DOHH2 (cell line): ENCODE measurements around the gene BMPER.

ENCODE experiments used
- H3F3A ChIP-seq: fragments of 200-600 bp; sonication (generic), shearing (Covaris generic); 2 replicates; pipeline ENCODE4 v1.6.0; 2016; ENCODE audit warnings: antibody characterized with exemption, mild to moderate bottlenecking; ENCODE audit not compliant: control insufficient read depth, insufficient read depth
- H3K27ac ChIP-seq: fragments of 200-600 bp; sonication (generic); 2 replicates; pipeline ENCODE4 v1.5.1; 2014; ENCODE audit warnings: low read depth, mild to moderate bottlenecking, low read length, moderate library complexity
- H3K27me3 ChIP-seq: fragments of 200-600 bp; sonication (generic); 2 replicates; pipeline ENCODE4 v1.6.1; 2014; ENCODE audit warnings: mild to moderate bottlenecking, low read length, mixed read lengths; ENCODE audit not compliant: control insufficient read depth
- H3K36me3 ChIP-seq: fragments of 200-600 bp; sonication (generic); 2 replicates; pipeline ENCODE4 v1.6.1; 2014; ENCODE audit warnings: mild to moderate bottlenecking, low read length, moderate library complexity, mixed read lengths; ENCODE audit not compliant: control insufficient read depth
- H3K4me1 ChIP-seq: fragments of 200-600 bp; sonication (generic); 2 replicates; pipeline ENCODE4 v1.6.1; 2014; ENCODE audit warnings: mild to moderate bottlenecking, low read length, mixed read lengths; ENCODE audit not compliant: control insufficient read depth
- H3K4me2 ChIP-seq: fragments of 200-600 bp; sonication (generic); 2 replicates; pipeline ENCODE4 v1.6.0; 2014; ENCODE audit warnings: mild to moderate bottlenecking, low read length, moderate library complexity
- H3K4me3 ChIP-seq: fragments of 200-600 bp; sonication (generic); 2 replicates; pipeline ENCODE4 v1.5.1; 2014; ENCODE audit warnings: mild to moderate bottlenecking, low read length, mixed read lengths
- H3K79me2 ChIP-seq: fragments of 200-600 bp; sonication (generic); 2 replicates; pipeline ENCODE4 v1.6.1; 2014; ENCODE audit warnings: mild to moderate bottlenecking, low read length, mixed read lengths; ENCODE audit not compliant: control insufficient read depth
- H3K9me2 ChIP-seq: fragments of 200-600 bp; sonication (generic); replicated peaks from 2 replicates; pipeline ENCODE4 v1.6.1; 2014; ENCODE audit warnings: mild to moderate bottlenecking, low read length, mixed read lengths; ENCODE audit not compliant: control insufficient read depth
- H3K9me3 ChIP-seq: fragments of 200-600 bp; sonication (generic); 2 replicates; pipeline ENCODE4 v1.6.1; 2014; ENCODE audit warnings: antibody characterized with exemption, low read length, mixed read lengths; ENCODE audit not compliant: control insufficient read depth, insufficient read depth
- H4K20me1 ChIP-seq: fragments of 200-600 bp; sonication (generic); 2 replicates; pipeline ENCODE4 v1.6.0; 2014; ENCODE audit warnings: low read depth, mild to moderate bottlenecking, antibody characterized with exemption, low read length, moderate library complexity; ENCODE audit not compliant: control insufficient read depth, insufficient read depth
- EZH2phosphoT487 ChIP-seq: fragments of 200-600 bp; sonication (generic); IDR thresholded peaks from 2 replicates; pipeline ENCODE4 v1.6.1; 2017; ENCODE audit warnings: borderline replicate concordance, mild to moderate bottlenecking, antibody characterized with exemption, low read length, moderate library complexity, mixed read lengths
- TF ChIP-seq, protein P1 (sequence below): fragments of 200-600 bp; sonication (generic); IDR thresholded peaks from one replicate; pipeline ENCODE4 v1.5.1; 2014; ENCODE audit warnings: antibody characterized with exemption, mild to moderate bottlenecking, low read depth, low read length; ENCODE audit not compliant: poor library complexity, severe bottlenecking

The BMPER gene

DNA sequence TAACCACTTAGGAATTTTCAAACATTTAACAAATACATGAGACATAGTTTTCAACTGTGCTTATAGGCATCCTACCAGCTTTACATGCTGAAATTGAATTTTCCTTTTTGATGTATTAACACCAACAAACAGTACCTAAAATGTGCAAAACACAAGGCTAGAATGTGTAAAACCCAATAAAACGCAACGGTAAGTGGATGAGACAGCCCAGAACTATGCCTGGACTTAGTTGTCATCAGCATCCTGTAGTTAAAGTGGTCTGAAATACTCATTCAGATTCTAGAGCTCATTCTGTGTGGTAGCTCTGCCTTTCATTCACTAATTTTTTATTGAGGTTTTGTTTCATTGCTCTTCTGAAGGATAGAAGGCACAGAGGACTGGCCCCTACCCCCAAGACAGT is 137.1 kb downstream of the BMPER start:
- TF ChIP-seq, protein P1, sequence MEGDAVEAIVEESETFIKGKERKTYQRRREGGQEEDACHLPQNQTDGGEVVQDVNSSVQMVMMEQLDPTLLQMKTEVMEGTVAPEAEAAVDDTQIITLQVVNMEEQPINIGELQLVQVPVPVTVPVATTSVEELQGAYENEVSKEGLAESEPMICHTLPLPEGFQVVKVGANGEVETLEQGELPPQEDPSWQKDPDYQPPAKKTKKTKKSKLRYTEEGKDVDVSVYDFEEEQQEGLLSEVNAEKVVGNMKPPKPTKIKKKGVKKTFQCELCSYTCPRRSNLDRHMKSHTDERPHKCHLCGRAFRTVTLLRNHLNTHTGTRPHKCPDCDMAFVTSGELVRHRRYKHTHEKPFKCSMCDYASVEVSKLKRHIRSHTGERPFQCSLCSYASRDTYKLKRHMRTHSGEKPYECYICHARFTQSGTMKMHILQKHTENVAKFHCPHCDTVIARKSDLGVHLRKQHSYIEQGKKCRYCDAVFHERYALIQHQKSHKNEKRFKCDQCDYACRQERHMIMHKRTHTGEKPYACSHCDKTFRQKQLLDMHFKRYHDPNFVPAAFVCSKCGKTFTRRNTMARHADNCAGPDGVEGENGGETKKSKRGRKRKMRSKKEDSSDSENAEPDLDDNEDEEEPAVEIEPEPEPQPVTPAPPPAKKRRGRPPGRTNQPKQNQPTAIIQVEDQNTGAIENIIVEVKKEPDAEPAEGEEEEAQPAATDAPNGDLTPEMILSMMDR: no peak
- TF ChIP-seq EZH2phosphoT487: no peak
- Histone ChIP-seq H3K9me2 (no peaks in the 10 kb centered on the region), H3K36me3 (no peaks in the 10 kb centered on the region), H3K27ac (no peak overlapping the region), H3K4me1 (no peaks in the 10 kb centered on the region), H3K9me3 (no peaks in the 10 kb centered on the region), H3K4me2 (no peak overlapping the region), H3K27me3 (no peaks in the 10 kb centered on the region), H4K20me1 (no peaks in the 10 kb centered on the region), H3K4me3 (no peak overlapping the region), H3K79me2 (no peaks in the 10 kb centered on the region), H3F3A (no peaks in the 10 kb centered on the region)

DNA sequence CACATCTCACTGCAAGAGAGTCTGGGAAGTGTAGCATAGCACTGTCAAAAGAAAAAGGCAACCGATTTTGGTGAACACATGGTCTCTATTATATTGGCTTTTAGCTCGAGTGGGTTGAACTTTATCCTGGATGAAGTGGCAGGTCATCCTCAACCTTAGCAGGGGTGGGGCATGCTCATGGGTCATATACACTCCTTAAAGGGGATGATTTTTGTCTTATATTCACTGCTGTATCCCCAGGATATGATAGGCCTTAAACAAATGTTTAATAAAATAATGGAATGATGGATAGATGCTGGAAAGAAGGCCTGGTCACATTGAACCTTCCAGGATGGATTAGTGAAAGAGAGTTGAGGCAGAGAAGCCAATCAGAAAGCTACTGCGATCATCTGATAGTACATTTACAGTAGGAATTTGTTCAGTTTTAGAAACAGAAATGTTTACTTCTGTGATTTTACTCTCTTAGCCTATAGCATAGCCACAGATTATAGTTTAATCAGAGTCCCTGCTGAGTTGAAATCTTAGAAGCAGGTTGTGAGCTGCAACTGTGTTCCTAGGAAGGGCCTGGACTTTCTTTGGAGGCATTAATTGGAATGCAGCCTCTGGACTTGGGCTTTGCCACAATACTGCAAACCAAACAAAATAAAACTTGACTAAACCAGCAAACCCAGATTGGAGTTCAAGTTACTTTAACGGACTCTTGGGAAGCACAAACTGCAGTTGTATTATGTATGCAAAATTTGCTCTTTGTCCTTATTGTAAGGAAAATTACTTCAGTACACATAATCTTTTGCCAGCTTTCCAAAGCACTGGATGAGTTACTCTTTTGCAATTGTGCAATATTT is 138.3 kb downstream of the BMPER start:
- H3K9me3 ChIP-seq: no peaks in the 10 kb centered on the region
- H3K4me3 ChIP-seq: no peak overlapping the region
- TF ChIP-seq EZH2phosphoT487: no peak
- TF ChIP-seq, protein P1: no peak
- H3F3A ChIP-seq: no peaks in the 10 kb centered on the region
- no peak overlapping the region for H3K4me2 ChIP-seq
- no peaks in the 10 kb centered on the region for H3K27me3 ChIP-seq
- no peaks in the 10 kb centered on the region for H4K20me1 ChIP-seq
- no peak overlapping the region for H3K27ac ChIP-seq
- no peaks in the 10 kb centered on the region for H3K9me2 ChIP-seq
- no peaks in the 10 kb centered on the region for H3K36me3 ChIP-seq
- no peaks in the 10 kb centered on the region for H3K79me2 ChIP-seq
- H3K4me1 ChIP-seq: no peaks in the 10 kb centered on the region

DNA sequence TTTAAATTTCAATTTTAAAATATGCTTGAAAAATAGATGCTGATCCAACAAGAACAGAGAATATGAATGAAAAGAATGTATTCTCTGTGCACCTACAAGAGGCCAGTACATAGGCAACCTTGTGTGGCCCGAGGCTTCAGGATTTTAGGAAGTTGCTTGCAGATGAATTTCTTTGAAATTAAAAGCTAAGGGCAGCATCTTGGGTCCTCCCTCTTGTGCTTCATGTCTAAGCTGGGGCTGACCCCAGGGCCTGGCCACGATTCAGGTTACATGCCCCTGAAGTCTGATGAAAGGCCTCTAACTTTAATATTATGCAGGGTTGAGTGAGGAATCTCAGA is 138.9 kb downstream of the BMPER start:
- no peak overlapping the region for H3K4me2 ChIP-seq
- no peaks in the 10 kb centered on the region for H3K9me3 ChIP-seq
- no peak overlapping the region for H3K27ac ChIP-seq
- H3K36me3 ChIP-seq: no peaks in the 10 kb centered on the region
- no peaks in the 10 kb centered on the region for H4K20me1 ChIP-seq
- no peaks in the 10 kb centered on the region for H3K9me2 ChIP-seq
- no peaks in the 10 kb centered on the region for H3F3A ChIP-seq
- no peak overlapping the region for H3K4me3 ChIP-seq
- no peaks in the 10 kb centered on the region for H3K27me3 ChIP-seq
- H3K4me1 ChIP-seq: no peaks in the 10 kb centered on the region
- TF ChIP-seq, protein P1: no peak
- no peak for TF ChIP-seq EZH2phosphoT487
- no peaks in the 10 kb centered on the region for H3K79me2 ChIP-seq
